Measurements from ENCODE around the gene MSMP.

The MSMP gene

DNA sequence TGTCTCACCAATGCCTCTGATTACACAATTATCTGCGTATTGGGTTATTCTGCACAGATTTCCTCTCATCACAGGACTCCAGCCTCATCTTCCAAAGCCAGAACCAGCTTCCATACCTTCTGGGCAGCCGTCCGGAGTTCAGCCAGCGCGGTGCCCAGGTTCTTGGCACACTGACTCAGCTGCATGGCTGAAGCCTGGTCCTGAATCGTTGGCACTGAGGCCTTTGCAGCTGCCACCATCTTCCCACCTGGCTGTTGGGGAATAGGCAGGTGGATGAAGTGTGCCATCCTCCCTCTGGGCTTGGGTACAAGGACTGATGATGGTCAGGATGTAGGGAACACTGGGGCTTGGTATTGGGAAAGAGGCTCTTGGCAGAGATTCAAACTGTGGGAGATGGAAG lies 40.0 kb downstream of the MSMP start:
- TF ChIP-seq, protein P1, sequence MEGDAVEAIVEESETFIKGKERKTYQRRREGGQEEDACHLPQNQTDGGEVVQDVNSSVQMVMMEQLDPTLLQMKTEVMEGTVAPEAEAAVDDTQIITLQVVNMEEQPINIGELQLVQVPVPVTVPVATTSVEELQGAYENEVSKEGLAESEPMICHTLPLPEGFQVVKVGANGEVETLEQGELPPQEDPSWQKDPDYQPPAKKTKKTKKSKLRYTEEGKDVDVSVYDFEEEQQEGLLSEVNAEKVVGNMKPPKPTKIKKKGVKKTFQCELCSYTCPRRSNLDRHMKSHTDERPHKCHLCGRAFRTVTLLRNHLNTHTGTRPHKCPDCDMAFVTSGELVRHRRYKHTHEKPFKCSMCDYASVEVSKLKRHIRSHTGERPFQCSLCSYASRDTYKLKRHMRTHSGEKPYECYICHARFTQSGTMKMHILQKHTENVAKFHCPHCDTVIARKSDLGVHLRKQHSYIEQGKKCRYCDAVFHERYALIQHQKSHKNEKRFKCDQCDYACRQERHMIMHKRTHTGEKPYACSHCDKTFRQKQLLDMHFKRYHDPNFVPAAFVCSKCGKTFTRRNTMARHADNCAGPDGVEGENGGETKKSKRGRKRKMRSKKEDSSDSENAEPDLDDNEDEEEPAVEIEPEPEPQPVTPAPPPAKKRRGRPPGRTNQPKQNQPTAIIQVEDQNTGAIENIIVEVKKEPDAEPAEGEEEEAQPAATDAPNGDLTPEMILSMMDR (IDR thresholded peaks at IDR 0.05; ENCODE audit: low read depth, low read length): no peak

GRCh38 chr9:35713578-35713977 lies 40.5 kb downstream of the MSMP start:
- TF ChIP-seq, protein P1 (IDR thresholded peaks at IDR 0.05; ENCODE audit: low read depth, low read length): no peak
- no peak overlapping the region for H3K4me3 ChIP-seq (ENCODE audit: low read depth, low read length)

More for the DNA sequence above, 40.0 kb downstream of the MSMP start:
- no peak overlapping the region for H3K4me3 ChIP-seq (ENCODE audit: low read depth, low read length)

GRCh38 chr9:35712762-35713400 lies 41.2 kb downstream of the MSMP start:
- H3K4me3 ChIP-seq (ENCODE audit: low read depth, low read length): no peak overlapping the region
- TF ChIP-seq, protein P1 (IDR thresholded peaks at IDR 0.05; ENCODE audit: low read depth, low read length): no peak

GRCh38 chr9:35711501-35712428 lies 42.3 kb downstream of the MSMP start:
- no peak overlapping the region for H3K4me3 ChIP-seq (ENCODE audit: low read depth, low read length)
- TF ChIP-seq, protein P1 (IDR thresholded peaks at IDR 0.05; ENCODE audit: low read depth, low read length): no peak

- no peak overlapping the region for H3K4me3 ChIP-seq (ENCODE audit: low read depth, low read length)
Measured at GRCh38 chr9:35710818-35711500, 43.1 kb downstream of the MSMP start.

DNA sequence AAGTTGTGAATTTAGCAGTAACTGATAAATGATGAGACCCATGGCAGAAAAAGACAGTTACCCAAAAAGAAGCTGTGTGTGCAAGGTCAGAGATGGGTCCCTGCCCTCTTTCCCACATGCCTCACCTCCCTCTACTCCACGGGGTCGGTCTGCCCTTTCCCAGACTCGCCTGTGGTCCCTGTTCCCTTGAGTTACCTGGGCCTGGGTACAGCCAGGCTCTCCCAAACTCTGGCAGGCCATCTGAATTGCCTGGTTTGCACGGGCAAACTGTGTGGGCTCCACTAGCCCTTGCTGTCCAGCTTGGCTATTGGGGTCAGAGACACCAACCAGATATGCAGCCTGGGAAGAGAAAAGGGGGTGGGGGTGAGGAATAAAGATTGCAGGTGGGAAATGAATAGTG lies 45.9 kb downstream of the MSMP start:
- TF ChIP-seq, protein P1 (IDR thresholded peaks at IDR 0.05; ENCODE audit: low read depth, low read length): no peak
- no peak overlapping the region for H3K4me3 ChIP-seq (ENCODE audit: low read depth, low read length)

More at GRCh38 chr9:35710818-35711500, 43.1 kb downstream of the MSMP start:
- TF ChIP-seq, protein P1 (IDR thresholded peaks at IDR 0.05; ENCODE audit: low read depth, low read length): no peak

All from WI38 (cell line).